GM23248 (cell line): ENCODE measurements around the gene FAM20B. TPM values are rescaled to one million over a fixed set of nuclear protein-coding genes. Genes with fewer than 3 reads are reported as not detected.

Source experiments
- DNase-seq: peaks from one replicate; pipeline ENCODE4 v3.0.0-alpha.2; 2015
- H2AFZ ChIP-seq: fragments of 200-600 bp; sonication (generic); 2 replicates; pipeline ENCODE4 v1.6.1; 2016; ENCODE audit warnings: antibody characterized with exemption
- H3F3A ChIP-seq: fragments of 200-600 bp; sonication (generic); 2 replicates; pipeline ENCODE4 v1.6.1; 2016; ENCODE audit warnings: mild to moderate bottlenecking, antibody characterized with exemption, mixed run types; ENCODE audit not compliant: insufficient read depth
- H3K27ac ChIP-seq: fragments of 200-600 bp; sonication (generic); 2 replicates; pipeline ENCODE4 v1.5.1; 2016; ENCODE audit warnings: mild to moderate bottlenecking
- H3K27me3 ChIP-seq: fragments of 200-600 bp; sonication (generic); replicated peaks from 2 replicates; pipeline ENCODE4 v1.6.1; 2016; ENCODE audit warnings: mild to moderate bottlenecking; ENCODE audit not compliant: insufficient read depth
- H3K36me3 ChIP-seq: fragments of 200-600 bp; sonication (generic); 2 replicates; pipeline ENCODE4 v1.6.1; 2016; ENCODE audit warnings: low read depth, mild to moderate bottlenecking
- H3K4me1 ChIP-seq: fragments of 200-600 bp; sonication (generic); 2 replicates; pipeline ENCODE4 v1.6.1; 2016; ENCODE audit warnings: mild to moderate bottlenecking; ENCODE audit not compliant: insufficient read depth
- H3K4me2 ChIP-seq: fragments of 200-600 bp; sonication (generic); one replicate; pipeline ENCODE4 v1.6.1; 2016; ENCODE audit warnings: mild to moderate bottlenecking; ENCODE audit not compliant: unreplicated experiment
- H3K4me3 ChIP-seq: fragments of 200-600 bp; sonication (generic); 2 replicates; pipeline ENCODE4 v1.5.1; 2016; ENCODE audit warnings: mild to moderate bottlenecking
- H3K79me2 ChIP-seq: fragments of 200-600 bp; sonication (generic); 2 replicates; pipeline ENCODE4 v1.6.1; 2016; ENCODE audit warnings: mild to moderate bottlenecking; ENCODE audit not compliant: insufficient read depth
- H3K9ac ChIP-seq: fragments of 200-600 bp; sonication (generic); 2 replicates; pipeline ENCODE4 v1.6.1; 2016; ENCODE audit warnings: mild to moderate bottlenecking
- H3K9me2 ChIP-seq: fragments of 200-600 bp; sonication (generic); 2 replicates; pipeline ENCODE4 v1.6.1; 2016; ENCODE audit warnings: mixed run types, mild to moderate bottlenecking, moderate library complexity; ENCODE audit not compliant: insufficient read depth
- H3K9me3 ChIP-seq: fragments of 200-600 bp; sonication (generic); one replicate; pipeline ENCODE4 v1.6.1; 2017; ENCODE audit warnings: low read depth
- H4K20me1 ChIP-seq: fragments of 200-600 bp; sonication (generic); 2 replicates; pipeline ENCODE4 v1.6.0; 2016; ENCODE audit not compliant: insufficient read depth
- EZH2 ChIP-seq: fragments of 200-600 bp; sonication (generic); IDR thresholded peaks from 2 replicates; pipeline ENCODE4 v1.6.1; 2018; ENCODE audit warnings: antibody characterized with exemption, mild to moderate bottlenecking; ENCODE audit not compliant: insufficient read depth, poor library complexity, severe bottlenecking
- EZH2phosphoT487 ChIP-seq: fragments of 200-600 bp; sonication (generic); IDR thresholded peaks from 2 replicates; pipeline ENCODE4 v1.6.1; 2018; ENCODE audit warnings: antibody characterized with exemption, moderate library complexity, mild to moderate bottlenecking, low read depth; ENCODE audit not compliant: insufficient read depth
- WGBS, 2 experiments: methylation state at CpG; one replicate each; pipeline ENCODE4 v1.1.6; 2015 to 2017; ENCODE audit warnings: low lambda C conversion rate in 2 of 2, low coverage in 1 of 2; ENCODE audit errors: missing lambda C conversion rate in 2 of 2; 5-methylcytosine and 5-hydroxymethylcytosine counted together
- in situ Hi-C: fragments of 300-500 bp; cut with MboI; formaldehyde crosslinking; loops from 2 replicates; pipeline ENCODE4 v1.15.0; 2020
- polyA plus RNA-seq: library from polyadenylated mRNA; unstranded; fragments of >200 nt; fragmentation: Nextera tagmentation; extraction: Ambion mirVana; gene quantifications from 2 replicates; pipeline ENCODE4 v1.2.1, GENCODE V29; 2016
- total RNA-seq: library from RNA; depleted of rRNA; stranded (reverse); fragments of >200 nt; shearing (Covaris generic); gene quantifications from 2 replicates; pipeline ENCODE4 v1.2.3, GENCODE V29; 2014

Gene FAM20B
- total and polyA plus RNA-seq, 2 experiments from 2014 or later, result 10.6 to 34.9 TPM

GRCh38 chr1:179092896-179093461, 67.3 kb downstream of the FAM20B start:
- peaks cover 63% of the 10 kb centered on the region for H3K36me3 ChIP-seq
- H3K4me2 ChIP-seq, result no peak overlapping the region
- H3K4me3 ChIP-seq, result no peak overlapping the region
- in situ Hi-C loops, result loop anchor here (25.0 kb wide), 1 partner anchor 244 kb away; no protein-coding TSS in a partner anchor
- H3F3A ChIP-seq, result peaks cover 92% of the 10 kb centered on the region
- 85 to 90% methylated on average over 9 of the region's 9 CpGs for WGBS, 2 experiments
- no peak overlapping the region for H2AFZ ChIP-seq
- H3K9me2 ChIP-seq, result no peaks in the 10 kb centered on the region
- no peaks in the 10 kb centered on the region for H4K20me1 ChIP-seq
- no peaks in the 10 kb centered on the region for H3K27me3 ChIP-seq
- no peaks in the 10 kb centered on the region for H3K9me3 ChIP-seq
- peaks cover 8% of the 10 kb centered on the region for H3K4me1 ChIP-seq
- no peak for DNase-seq
- H3K79me2 ChIP-seq, result peaks cover 18% of the 10 kb centered on the region; the same call in 1 of the 2 replicates
- peak overlapping the region; percentile 53; the same call in 1 of the 2 replicates for H3K9ac ChIP-seq
- peak overlapping the region; percentile 67 for H3K27ac ChIP-seq
- no peak for TF ChIP-seq EZH2
- no peak for TF ChIP-seq EZH2phosphoT487

DNA sequence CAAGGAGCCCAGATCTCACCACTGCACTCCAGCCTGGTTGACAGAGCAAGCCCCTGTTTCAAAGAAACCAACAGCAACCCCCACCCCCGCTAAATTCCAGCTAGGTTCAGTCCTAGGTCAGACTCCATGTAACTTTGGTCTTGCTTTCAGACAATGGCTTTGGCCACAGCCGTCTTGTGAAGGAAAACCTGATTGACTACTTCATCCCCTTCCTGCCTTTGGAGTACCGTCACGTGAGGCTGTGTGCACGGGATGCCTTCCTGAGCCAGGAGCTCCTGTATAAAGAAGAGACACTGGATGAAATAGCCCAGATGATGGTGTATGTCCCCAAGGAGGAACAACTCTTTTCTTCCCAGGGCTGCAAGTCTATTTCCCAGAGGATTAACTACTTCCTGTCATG, 69.1 kb downstream of the FAM20B start:
- no peak for DNase-seq
- Histone ChIP-seq H3K27me3 (no peaks in the 10 kb centered on the region), H3K9me2 (no peaks in the 10 kb centered on the region), H3K36me3 (peaks cover 75% of the 10 kb centered on the region), H3K9me3 (no peaks in the 10 kb centered on the region), H3K4me2 (no peak overlapping the region), H3K27ac (no peak overlapping the region), H3K9ac (no peak overlapping the region), H4K20me1 (no peaks in the 10 kb centered on the region), H3K79me2 (peaks cover 27% of the 10 kb centered on the region), H3F3A (peaks cover 94% of the 10 kb centered on the region), H2AFZ (no peak overlapping the region), H3K4me3 (no peak overlapping the region), H3K4me1 (peaks cover 8% of the 10 kb centered on the region)
- TF ChIP-seq EZH2 (no peak), EZH2phosphoT487 (no peak)
- WGBS, 2 experiments, result 78 to 80% methylated on average over 5 of the region's 5 CpGs
- in situ Hi-C loops, result loop anchor here (25.0 kb wide), 1 partner anchor 242 kb away; no protein-coding TSS in a partner anchor

- no peak for DNase-seq
- Histone ChIP-seq H4K20me1 (no peaks in the 10 kb centered on the region), H3K27me3 (no peaks in the 10 kb centered on the region), H3K9me2 (no peaks in the 10 kb centered on the region), H3F3A (peaks cover 96% of the 10 kb centered on the region), H3K9ac (no peak overlapping the region), H3K79me2 (peaks cover 33% of the 10 kb centered on the region), H3K4me3 (no peak overlapping the region), H3K4me2 (no peak overlapping the region), H3K36me3 (peaks cover 81% of the 10 kb centered on the region), H3K4me1 (peaks cover 8% of the 10 kb centered on the region), H3K9me3 (no peaks in the 10 kb centered on the region), H3K27ac (no peak overlapping the region), H2AFZ (no peak overlapping the region)
- WGBS, 2 experiments, result 90 to 93% methylated on average over 4 of the region's 4 CpGs
- TF ChIP-seq EZH2, result no peak
- no peak for TF ChIP-seq EZH2phosphoT487
- in situ Hi-C loops, result loop anchor here (25.0 kb wide), 1 partner anchor 242 kb away; no protein-coding TSS in a partner anchor
Observed at GRCh38 chr1:179095377-179095776, 69.7 kb downstream of the FAM20B start.

DNA sequence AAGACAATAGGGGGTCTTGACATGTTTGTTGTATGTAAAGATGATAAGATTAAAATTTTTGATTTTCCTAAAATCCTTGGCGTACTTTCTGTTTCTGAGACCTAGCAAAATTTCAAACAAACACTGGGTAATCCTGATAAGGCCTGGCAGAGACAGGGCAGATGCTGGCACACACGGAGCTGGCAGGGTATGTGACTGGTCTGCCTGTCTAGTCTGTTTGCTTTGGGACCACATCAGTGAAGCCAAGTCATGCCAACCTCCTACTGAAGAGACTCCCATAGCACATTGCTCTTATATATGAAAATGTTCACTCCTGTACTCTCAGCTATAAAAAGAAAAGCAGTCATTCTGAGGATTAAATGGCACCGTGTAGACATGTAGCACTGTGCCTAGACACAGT, 70.2 kb downstream of the FAM20B start:
- Histone ChIP-seq H3K27ac (no peak overlapping the region), H3K36me3 (peaks cover 82% of the 10 kb centered on the region), H3K9me3 (no peaks in the 10 kb centered on the region), H3K9ac (no peak overlapping the region), H4K20me1 (no peaks in the 10 kb centered on the region), H3K9me2 (no peaks in the 10 kb centered on the region), H3K4me1 (peaks cover 8% of the 10 kb centered on the region), H3K4me3 (no peak overlapping the region), H3K4me2 (no peak overlapping the region), H3K79me2 (peaks cover 38% of the 10 kb centered on the region), H3F3A (peaks cover 96% of the 10 kb centered on the region), H2AFZ (no peak overlapping the region), H3K27me3 (no peaks in the 10 kb centered on the region)
- in situ Hi-C loops, result loop anchor here (25.0 kb wide), 1 partner anchor 241 kb away; no protein-coding TSS in a partner anchor
- no peak for DNase-seq
- 95% methylated on average over 3 of the region's 3 CpGs for WGBS, 2 experiments
- TF ChIP-seq EZH2phosphoT487 (no peak), EZH2 (no peak)
